Activated naive CD8-positive, alpha-beta T cell treated with anti-CD3 and anti-CD28 coated beads, Interleukin-2, amount 50 U/mL, for 24 hours (primary cell): ENCODE measurements around the gene OTUB2.

Experiments
- ATAC-seq: fragments of 150-1000 bp; cut with Tn5 transposase; one replicate; pipeline ENCODE4 v1.10.0; 2021
- DNase-seq: peaks from one replicate; pipeline ENCODE4 v3.0.0; 2021
- H3K27ac Mint-ChIP-seq: one replicate; pipeline ENCODE4 v1.8.0; 2021; ENCODE audit warnings: mild to moderate bottlenecking, mixed read lengths
- H3K27me3 Mint-ChIP-seq: one replicate; pipeline ENCODE4 v1.8.0; 2021; ENCODE audit warnings: mixed read lengths
- H3K36me3 Mint-ChIP-seq: one replicate; pipeline ENCODE4 v1.8.0; 2021; ENCODE audit warnings: low read depth, mixed read lengths
- H3K4me1 Mint-ChIP-seq: one replicate; pipeline ENCODE4 v1.8.0; 2021; ENCODE audit warnings: mixed read lengths
- H3K4me3 Mint-ChIP-seq: one replicate; pipeline ENCODE4 v1.8.0; 2021; ENCODE audit warnings: mild to moderate bottlenecking, moderate library complexity, mixed read lengths
- H3K9me3 Mint-ChIP-seq: one replicate; pipeline ENCODE4 v1.8.0; 2021; ENCODE audit warnings: mixed read lengths

The OTUB2 gene

GRCh38 chr14:94026173-94026888 lies at the start of gene OTUB2:
TSS of gene OTUB2 (plus strand) at chr14:94026340. CDS start at chr14:94026538, 198 bp downstream.
- DNase-seq, result peak; percentile 95
- H3K27me3 Mint-ChIP-seq, result peaks cover 7% of the 10 kb centered on the region
- no peak within 1 kb of the TSS for H3K27ac Mint-ChIP-seq
- peak within 1 kb of the TSS; percentile 52 for H3K4me3 Mint-ChIP-seq
- peak; percentile 92 for ATAC-seq
- H3K36me3 Mint-ChIP-seq, result no peaks in the 10 kb centered on the region
- peaks cover 35% of the 10 kb centered on the region for H3K4me1 Mint-ChIP-seq
- no peaks in the 10 kb centered on the region for H3K9me3 Mint-ChIP-seq

GRCh38 chr14:93976477-93977057 lies 49.6 kb upstream of the OTUB2 start, which contains the start of gene ASB2:
TSS of gene ASB2 (minus strand) at chr14:93976570. CDS start at chr14:93964539, 12,031 bp downstream.
- Mint-ChIP-seq H3K27me3 (peaks cover 18% of the 10 kb centered on the region), H3K4me1 (peaks cover 86% of the 10 kb centered on the region), H3K9me3 (peaks cover 14% of the 10 kb centered on the region), H3K4me3 (peak within 1 kb of the TSS; percentile 59), H3K27ac (peak within 1 kb of the TSS; percentile 98), H3K36me3 (peaks cover 32% of the 10 kb centered on the region)
- no peak for ATAC-seq
- no peak for DNase-seq

DNA sequence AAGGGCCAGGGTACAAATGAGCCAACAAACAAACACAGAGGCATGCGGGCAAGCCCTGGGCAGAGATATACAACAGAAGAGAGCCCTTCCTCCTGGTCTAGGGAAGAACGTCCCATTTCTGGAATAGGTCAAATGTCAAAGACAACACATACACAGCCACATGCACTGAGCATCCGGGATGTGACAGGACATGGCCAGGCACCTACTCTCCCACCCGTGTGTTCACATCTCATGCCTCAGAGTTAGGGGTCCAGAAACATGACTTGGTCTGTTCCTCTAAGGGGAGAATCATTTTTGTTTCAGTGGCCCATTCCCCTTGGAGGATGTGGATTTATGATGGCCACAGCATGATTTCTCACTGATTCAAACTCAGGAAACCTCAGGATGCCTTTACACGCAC lies 49.0 kb upstream of the OTUB2 start:
- Mint-ChIP-seq H3K27me3 (peaks cover 18% of the 10 kb centered on the region), H3K27ac (peak overlapping the region; percentile 98), H3K36me3 (peaks cover 32% of the 10 kb centered on the region), H3K4me1 (peaks cover 81% of the 10 kb centered on the region), H3K9me3 (peaks cover 14% of the 10 kb centered on the region), H3K4me3 (peak overlapping the region; percentile 59)
- no peak for ATAC-seq
- DNase-seq, result no peak

- Mint-ChIP-seq H3K36me3 (peaks cover 32% of the 10 kb centered on the region), H3K9me3 (peaks cover 14% of the 10 kb centered on the region), H3K27ac (peak overlapping the region; percentile 98), H3K4me1 (peaks cover 74% of the 10 kb centered on the region), H3K4me3 (peak overlapping the region; percentile 67), H3K27me3 (peaks cover 18% of the 10 kb centered on the region)
- DNase-seq (peak; percentile 71), ATAC-seq (peak; percentile 88)
Measured at GRCh38 chr14:93977790-93978581, 48.2 kb upstream of the OTUB2 start.

GRCh38 chr14:93978735-93979134 lies 47.4 kb upstream of the OTUB2 start:
- Mint-ChIP-seq H3K27ac (peak overlapping the region; percentile 98), H3K4me3 (peak overlapping the region; percentile 67), H3K27me3 (peaks cover 18% of the 10 kb centered on the region), H3K4me1 (peaks cover 71% of the 10 kb centered on the region), H3K36me3 (peaks cover 32% of the 10 kb centered on the region), H3K9me3 (peaks cover 14% of the 10 kb centered on the region)
- DNase-seq, result no peak
- ATAC-seq, result peak; percentile 3

DNA sequence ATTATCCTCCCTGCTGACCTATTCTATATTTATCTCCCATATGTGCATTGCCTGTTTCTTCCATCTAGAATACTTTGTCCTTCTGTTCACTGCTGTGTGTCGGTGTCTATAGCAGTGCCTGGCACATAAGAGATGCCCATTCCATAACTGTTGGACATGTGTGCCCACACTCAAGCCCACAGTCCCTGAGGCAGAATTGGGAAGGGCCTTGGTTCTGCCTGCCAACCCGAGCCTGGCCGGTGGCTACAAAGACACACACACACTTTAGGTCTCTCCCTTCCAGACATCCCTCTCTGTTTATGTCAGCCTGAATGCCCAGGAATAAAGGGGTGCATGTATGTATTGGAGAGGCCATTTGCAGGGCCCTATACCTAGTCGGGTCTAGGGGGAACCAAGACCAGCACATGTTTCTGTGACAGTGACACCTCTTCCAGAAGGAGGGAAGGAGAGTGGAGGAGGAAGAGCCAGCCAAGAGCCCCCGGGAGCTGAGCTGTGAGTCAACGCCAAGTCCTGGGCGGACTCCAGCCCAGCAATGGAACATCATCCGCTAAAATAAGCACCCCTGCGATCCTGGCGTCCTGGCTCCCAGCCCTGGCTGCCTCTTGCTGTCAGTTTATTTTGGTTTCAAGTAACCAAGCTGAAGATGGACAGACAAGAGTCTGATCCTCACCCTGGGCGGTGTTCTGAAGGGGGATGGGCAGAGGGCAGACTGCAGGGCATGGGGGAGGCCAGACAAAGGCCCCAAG lies 45.5 kb upstream of the OTUB2 start:
- H3K9me3 Mint-ChIP-seq, result peaks cover 13% of the 10 kb centered on the region
- ATAC-seq (no peak), DNase-seq (no peak)
- H3K36me3 Mint-ChIP-seq, result peaks cover 29% of the 10 kb centered on the region
- no peak overlapping the region for H3K4me3 Mint-ChIP-seq
- peak overlapping the region; percentile 56 for H3K27ac Mint-ChIP-seq
- peaks cover 60% of the 10 kb centered on the region for H3K4me1 Mint-ChIP-seq
- peaks cover 13% of the 10 kb centered on the region for H3K27me3 Mint-ChIP-seq

DNA sequence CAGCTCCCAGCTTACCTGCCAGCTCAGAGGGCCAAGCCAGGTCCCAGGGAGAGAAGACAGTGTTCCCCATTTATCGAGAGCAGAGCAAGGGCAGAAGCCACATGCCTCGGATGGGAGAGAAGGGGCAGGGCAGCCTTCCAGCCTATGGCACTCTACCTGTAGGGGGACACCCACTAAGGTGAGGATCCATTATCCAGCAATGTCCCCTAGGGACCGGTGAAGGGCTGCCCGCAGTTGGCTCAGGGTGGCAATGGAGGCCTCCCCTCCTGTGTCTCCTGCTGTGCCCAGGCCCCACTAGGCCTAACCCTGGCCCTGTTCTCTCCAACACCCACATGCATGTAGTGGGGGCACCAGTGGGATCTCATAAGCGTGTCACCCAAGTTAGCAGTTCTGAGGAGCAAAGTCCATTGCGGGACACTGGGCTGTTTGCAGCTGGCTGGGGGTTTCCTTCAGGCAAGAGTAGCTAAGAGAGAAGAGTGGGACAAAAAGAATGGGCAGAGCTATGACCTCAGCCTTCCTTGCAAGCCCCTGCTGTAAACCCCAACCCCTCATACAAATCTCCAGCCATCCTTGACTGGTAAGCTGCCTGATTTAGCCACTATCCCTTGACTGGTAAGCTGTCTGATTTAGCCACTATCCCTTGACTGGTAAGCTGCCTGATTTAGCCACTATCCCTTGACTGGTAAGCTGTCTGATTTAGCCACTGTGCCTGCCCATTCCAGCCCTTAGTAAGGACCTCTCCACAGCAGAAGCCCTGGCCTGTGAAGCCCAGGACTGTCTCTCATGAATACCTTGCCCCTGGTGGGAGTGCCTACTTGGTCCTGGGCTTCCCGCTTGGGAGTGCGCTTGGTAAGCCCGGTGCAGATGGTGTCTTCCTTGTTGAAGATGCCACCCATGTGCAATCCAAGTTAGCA lies 44.6 kb upstream of the OTUB2 start:
- Mint-ChIP-seq H3K9me3 (peaks cover 6% of the 10 kb centered on the region), H3K27ac (peak overlapping the region; percentile 22), H3K4me3 (no peak overlapping the region), H3K4me1 (peaks cover 50% of the 10 kb centered on the region), H3K36me3 (peaks cover 24% of the 10 kb centered on the region), H3K27me3 (peaks cover 9% of the 10 kb centered on the region)
- ATAC-seq (no peak), DNase-seq (no peak)

DNA sequence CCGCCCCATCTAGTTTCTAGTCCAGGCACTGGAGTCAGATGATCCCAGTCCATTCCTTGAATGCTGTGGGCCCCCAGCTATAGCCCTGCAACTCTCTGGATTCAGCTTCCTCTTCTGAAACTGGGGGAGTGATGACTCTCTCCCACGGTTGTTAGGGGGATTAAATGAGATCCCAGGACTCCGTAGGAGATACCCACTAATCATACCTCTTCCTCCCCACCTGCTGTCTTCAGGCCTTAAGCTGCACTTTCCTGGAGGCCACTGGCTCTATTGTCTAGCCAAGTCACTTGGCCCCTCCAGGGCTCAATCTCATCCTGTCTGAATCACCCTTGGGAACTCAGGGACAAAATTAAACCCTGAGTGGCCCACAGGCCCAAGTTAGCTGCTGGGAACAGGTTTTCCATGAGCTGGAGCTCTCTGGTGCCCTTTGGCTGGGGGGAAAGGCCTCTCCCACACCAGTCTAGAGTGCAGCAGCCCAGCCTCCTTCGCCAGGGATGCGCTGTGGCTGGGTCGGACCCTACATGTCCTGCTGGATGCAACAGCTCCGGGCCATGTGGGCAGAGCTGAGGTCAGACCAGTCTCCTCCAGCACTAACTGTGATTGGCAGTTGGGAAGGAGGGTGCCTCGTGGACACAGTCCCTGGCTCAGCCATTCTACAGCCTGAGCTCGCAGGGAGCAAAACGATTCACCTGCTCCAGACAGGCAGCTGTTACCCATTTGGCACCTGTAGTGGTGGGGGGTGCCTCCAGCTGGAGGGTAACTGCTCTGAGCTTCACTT lies 43.7 kb upstream of the OTUB2 start:
- H3K36me3 Mint-ChIP-seq, result peaks cover 15% of the 10 kb centered on the region
- no peak overlapping the region for H3K4me3 Mint-ChIP-seq
- ATAC-seq (no peak), DNase-seq (no peak)
- H3K27ac Mint-ChIP-seq, result no peak overlapping the region
- peaks cover 42% of the 10 kb centered on the region for H3K4me1 Mint-ChIP-seq
- H3K27me3 Mint-ChIP-seq, result peaks cover 12% of the 10 kb centered on the region
- H3K9me3 Mint-ChIP-seq, result no peaks in the 10 kb centered on the region

DNA sequence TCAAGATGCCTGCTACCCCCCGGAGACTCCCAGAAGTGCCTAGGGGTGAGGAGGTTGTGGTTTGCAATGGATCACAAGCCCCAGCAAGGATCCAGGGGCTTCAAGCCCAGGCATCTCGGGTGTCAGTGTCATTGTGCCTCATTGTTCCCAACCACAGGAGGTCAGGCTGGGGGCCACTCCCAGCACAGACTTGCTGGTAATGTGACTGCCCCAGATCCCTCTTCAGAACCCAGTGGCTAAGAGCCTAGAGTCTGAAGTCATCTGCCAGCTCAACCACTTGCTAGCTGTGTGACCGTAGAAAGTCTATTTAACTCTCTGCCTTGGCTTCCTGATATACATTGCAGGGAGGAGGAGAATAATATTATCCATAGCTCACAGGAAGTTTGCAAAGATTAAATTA lies 42.1 kb upstream of the OTUB2 start:
- DNase-seq (no peak), ATAC-seq (peak; percentile 60)
- Mint-ChIP-seq H3K4me3 (no peak overlapping the region), H3K27ac (no peak overlapping the region), H3K4me1 (peaks cover 25% of the 10 kb centered on the region), H3K9me3 (no peaks in the 10 kb centered on the region), H3K27me3 (peaks cover 6% of the 10 kb centered on the region), H3K36me3 (peaks cover 7% of the 10 kb centered on the region)

- ATAC-seq (no peak), DNase-seq (no peak)
- Mint-ChIP-seq H3K9me3 (no peaks in the 10 kb centered on the region), H3K4me3 (no peak overlapping the region), H3K4me1 (peaks cover 20% of the 10 kb centered on the region), H3K27ac (no peak overlapping the region), H3K36me3 (peaks cover 3% of the 10 kb centered on the region), H3K27me3 (peaks cover 6% of the 10 kb centered on the region)
Measured at GRCh38 chr14:93984987-93985410, 41.1 kb upstream of the OTUB2 start.

GRCh38 chr14:93986955-93987354 lies 39.2 kb upstream of the OTUB2 start:
- no peak overlapping the region for H3K27ac Mint-ChIP-seq
- no peaks in the 10 kb centered on the region for H3K36me3 Mint-ChIP-seq
- H3K4me3 Mint-ChIP-seq, result no peak overlapping the region
- ATAC-seq (no peak), DNase-seq (no peak)
- peaks cover 6% of the 10 kb centered on the region for H3K27me3 Mint-ChIP-seq
- no peaks in the 10 kb centered on the region for H3K9me3 Mint-ChIP-seq
- peaks cover 19% of the 10 kb centered on the region for H3K4me1 Mint-ChIP-seq

GRCh38 chr14:93987376-93987775 lies 38.8 kb upstream of the OTUB2 start:
- no peak for ATAC-seq
- DNase-seq, result no peak
- no peak overlapping the region for H3K4me3 Mint-ChIP-seq

More at GRCh38 chr14:93987376-93987775, 38.8 kb upstream of the OTUB2 start:
- Mint-ChIP-seq H3K9me3 (no peaks in the 10 kb centered on the region), H3K27me3 (peaks cover 6% of the 10 kb centered on the region), H3K4me1 (peaks cover 19% of the 10 kb centered on the region), H3K27ac (no peak overlapping the region), H3K36me3 (no peaks in the 10 kb centered on the region)
